K562 (cell line): Measurements from ENCODE around the gene FCHO2. TPM values are rescaled to one million over a fixed set of nuclear protein-coding genes. Genes with fewer than 3 reads are reported as not detected.

Experiments
- ATAC-seq: fragments of 200-7000 bp; cut with Tn5 transposase; 3 replicates; pipeline ENCODE4 v1.9.1; 2020; ENCODE audit warnings: moderate library complexity
- BruUV-seq: library from RNA; stranded (reverse); fragments of 400-500 nt; replicated peaks from 2 replicates; lab custom pipeline; 2021; lab: Mats Ljungman, UMichigan
- CTCF ChIA-PET: fragments of 300-600 bp; formaldehyde crosslinking; extraction: SDS; loops from one replicate; lab custom pipeline; 2021; ENCODE audit warnings: low intra/inter-chr PET ratio; lab: Yijun Ruan, JAX
- POLR2A ChIA-PET: fragments of 300-600, 350-650 bp; sonication (Branson Sonifier 250); formaldehyde crosslinking; extraction: SDS; loops from one replicate; lab custom pipeline; 2021; ENCODE audit warnings: antibody characterized with exemption, inconsistent platforms; lab: Yijun Ruan, JAX
- DNase-seq, 4 experiments: peaks; one replicate each; pipeline versions ENCODE4 v3.0.0 to v3.0.0-alpha.2; 2011 to 2018; ENCODE audit warnings: low spot score in 3 of 4, mixed read lengths in 3 of 4; ENCODE audit errors: extremely low read depth in 1 of 4
- FAIRE-seq: peaks from 2 replicates; lab custom pipeline; 2011; peaks lifted over from hg19 to GRCh38; lab: Jason Lieb, UNC
- H2AFZ ChIP-seq: 2 replicates; pipeline ENCODE4 v1.6.0; 2011; ENCODE audit warnings: low read depth, low read length, control low read depth, inconsistent platforms
- H3K27ac ChIP-seq: fragments of 200-600 bp; 3 replicates; pipeline ENCODE4 v1.8.0; 2011; ENCODE audit warnings: low read depth, mild to moderate bottlenecking, control low read depth, inconsistent platforms, low read length, moderate library complexity, mixed read lengths; ENCODE audit errors: extremely low read depth
- H3K27me3 ChIP-seq, 2 experiments: fragments of 300-600 bp in 1 of 2; 2 replicates in 1 of 2; 3 replicates in 1 of 2; pipeline versions ENCODE4 v1.6.0 to v1.8.0; 2011; ENCODE audit warnings: inconsistent platforms in 2 of 2, low read length in 2 of 2, mild to moderate bottlenecking in 1 of 2, mixed read lengths in 1 of 2, moderate library complexity in 1 of 2; ENCODE audit not compliant: control insufficient read depth in 2 of 2, insufficient read depth in 2 of 2
- H3K36me3 ChIP-seq: fragments of 300-600 bp; 3 replicates; pipeline ENCODE4 v1.8.0; 2011; ENCODE audit warnings: mild to moderate bottlenecking, low read length, inconsistent platforms; ENCODE audit not compliant: control insufficient read depth, insufficient read depth
- H3K4me1 ChIP-seq, 2 experiments: fragments of 200-600 bp in 1 of 2; replicated peaks in 1 of 2; 2 replicates in 1 of 2; 3 replicates in 1 of 2; pipeline versions ENCODE4 v1.5.1 to v1.8.0; 2011; ENCODE audit warnings: inconsistent platforms in 2 of 2, low read length in 2 of 2, mild to moderate bottlenecking in 1 of 2, mixed read lengths in 1 of 2, moderate library complexity in 1 of 2; ENCODE audit not compliant: control insufficient read depth in 2 of 2, insufficient read depth in 2 of 2
- H3K4me2 ChIP-seq: 2 replicates; pipeline ENCODE4 v1.6.1; 2011; ENCODE audit warnings: low read length, control low read depth, inconsistent platforms, mixed read lengths; ENCODE audit not compliant: insufficient read depth
- H3K4me3 ChIP-seq: fragments of 200-600 bp; sonication (generic), shearing (Covaris generic); 2 replicates; pipeline ENCODE4 v1.5.1; 2016; ENCODE audit warnings: control low read depth, inconsistent platforms
- H3K79me2 ChIP-seq: fragments of 200-600 bp; 3 replicates; pipeline ENCODE4 v1.8.0; 2011; ENCODE audit warnings: low read length, inconsistent platforms; ENCODE audit not compliant: control insufficient read depth, insufficient read depth
- H3K9ac ChIP-seq, 2 experiments: 2 replicates each; pipeline versions ENCODE4 v1.6.0 to v1.6.1; 2011; ENCODE audit warnings: low read depth in 2 of 2, low read length in 2 of 2, control low read depth in 1 of 2, inconsistent platforms in 1 of 2, mild to moderate bottlenecking in 1 of 2, mixed read lengths in 1 of 2; ENCODE audit not compliant: insufficient read depth in 1 of 2
- H3K9me1 ChIP-seq: one replicate; pipeline ENCODE4 v1.6.0; 2011; ENCODE audit warnings: inconsistent platforms, mild to moderate bottlenecking, low read length, moderate library complexity; ENCODE audit not compliant: control insufficient read depth, insufficient read depth
- H3K9me3 ChIP-seq: replicated peaks from 2 replicates; pipeline ENCODE4 v1.5.1; 2011; ENCODE audit warnings: low read depth, low read length, inconsistent platforms; ENCODE audit not compliant: control insufficient read depth, insufficient read depth
- H4K20me1 ChIP-seq: replicated peaks from 2 replicates; pipeline ENCODE4 v1.6.1; 2011; ENCODE audit warnings: low read length, inconsistent platforms, mixed read lengths; ENCODE audit not compliant: control insufficient read depth, insufficient read depth
- ESRRB ChIP-seq: fragments of 250-450 bp; sonication (Bioruptor Pico); IDR thresholded peaks from 2 replicates; pipeline ENCODE4 v1.5.0; 2020; ENCODE audit warnings: mild to moderate bottlenecking, moderate library complexity, borderline replicate concordance
- GABPA ChIP-seq: fragments of 200-800 bp; sonication (Bioruptor generic); conservative IDR thresholded peaks from 2 replicates; pipeline ENCODE4 v1.6.1; 2016; ENCODE audit warnings: low read depth, missing genetic modification characterization, missing compliant biosample characterization
- GTF2E2 ChIP-seq: fragments of 200-800 bp; sonication (Bioruptor generic); IDR thresholded peaks from 2 replicates; pipeline ENCODE4 v1.6.1; 2016; ENCODE audit warnings: missing genetic modification characterization, missing compliant biosample characterization
- GTF2F1 ChIP-seq: IDR thresholded peaks from 2 replicates; pipeline ENCODE4 v1.6.1; 2011; ENCODE audit warnings: low read depth, low read length, improper control_type of control experiment
- MCM7 ChIP-seq, 2 experiments: fragments of 450-650 bp; IDR thresholded peaks; 2 replicates each; pipeline ENCODE4 v1.6.1; 2016 to 2018
- SMARCB1 ChIP-seq: IDR thresholded peaks from 2 replicates; pipeline ENCODE4 v1.6.1; 2011; ENCODE audit warnings: improper control_type of control experiment, low read depth; ENCODE audit not compliant: insufficient read length
- SRSF3 ChIP-seq: fragments of 200-400 bp; formaldehyde crosslinking; IDR thresholded peaks from 2 replicates; pipeline ENCODE4 v1.6.1; 2016; ENCODE audit warnings: mild to moderate bottlenecking, low read length, moderate library complexity; ENCODE audit not compliant: insufficient read depth
- TBP ChIP-seq: optimal IDR thresholded peaks from 2 replicates; pipeline ENCODE3; 2011; ENCODE audit warnings: low read depth, low read length, improper control_type of control experiment
- ZNF586 ChIP-seq: fragments of 450-650 bp; formaldehyde crosslinking; conservative IDR thresholded peaks from 2 replicates; pipeline ENCODE4 v1.4.0; 2020; ENCODE audit warnings: mild to moderate bottlenecking, moderate library complexity
- ZSCAN32 ChIP-seq: fragments of 450-650 bp; formaldehyde crosslinking; IDR thresholded peaks from 2 replicates; pipeline ENCODE4 v1.4.0; 2020; ENCODE audit warnings: mild to moderate bottlenecking, moderate library complexity
- WGBS: fragments of 100-300 bp; shearing (Covaris generic); methylation state at CpG from one replicate; pipeline ENCODE4 v1.1.6; 2016; ENCODE audit warnings: low coverage, mixed read lengths; ENCODE audit not compliant: insufficient coverage; ENCODE audit errors: missing lambda C conversion rate; 5-methylcytosine and 5-hydroxymethylcytosine counted together
- in situ Hi-C: fragments of 300-500 bp; cut with MboI; formaldehyde crosslinking; loops from 4 replicates; pipeline ENCODE4 v1.15.0; 2018; ENCODE audit warnings: inconsistent platforms, mixed read lengths
- intact Hi-C: fragments of 100-400 bp; cut with micrococcal nuclease; formaldehyde crosslinking; loops from 2 replicates; pipeline ENCODE4 v1.14.2; 2022
- polyA plus RNA-seq, 8 experiments: library from polyadenylated mRNA; depleted of rRNA in 4 of 8; stranded (reverse) in 5 of 8; unstranded in 3 of 8; fragments of >200 nt; fragmentation: Nextera tagmentation in 2 of 8; fragmentation: Illumina TruSeq in 1 of 8; extraction: Ambion mirVana in 2 of 8; extraction: Trizol in 1 of 8; gene quantifications; 2 replicates each; pipeline versions ENCODE4 v1.2.1 to v1.2.3, GENCODE V29; 2011 to 2014; ENCODE audit warnings: inconsistent platforms in 1 of 8, missing spikeins in 1 of 8
- total RNA-seq, 7 experiments: library from RNA; depleted of rRNA in 6 of 7; stranded (reverse); fragments of >200 nt in 6 of 7; fragmentation: Illumina TruSeq in 2 of 7; extraction: Trizol in 2 of 7; gene quantifications; 2 replicates each; pipeline versions ENCODE4 v1.2.1 to v1.2.3, GENCODE V29; 2011 to 2021; ENCODE audit warnings: low replicate concordance in 1 of 7
- TF ChIP-seq, protein P1 (sequence below): fragments of 200-800 bp; sonication (Bioruptor generic); IDR thresholded peaks from 2 replicates; pipeline ENCODE4 v1.6.1; 2017; ENCODE audit warnings: missing genetic modification characterization, missing compliant biosample characterization
- TF ChIP-seq, protein P2 (sequence below): fragments of 250-450 bp; sonication (Bioruptor Pico); IDR thresholded peaks from 2 replicates; pipeline ENCODE4 v1.4.0; 2020
- TF ChIP-seq, protein P3 (sequence below): sonication (generic); IDR thresholded peaks from 2 replicates; pipeline ENCODE4 v1.6.1; 2016

The FCHO2 gene
- total and polyA plus RNA-seq, 9 of the 15 experiments (the other 6 are each of a cell fraction or from before 2014, with no cell fraction given) = 4.4 to 13.4 (median 8.3) TPM

DNA sequence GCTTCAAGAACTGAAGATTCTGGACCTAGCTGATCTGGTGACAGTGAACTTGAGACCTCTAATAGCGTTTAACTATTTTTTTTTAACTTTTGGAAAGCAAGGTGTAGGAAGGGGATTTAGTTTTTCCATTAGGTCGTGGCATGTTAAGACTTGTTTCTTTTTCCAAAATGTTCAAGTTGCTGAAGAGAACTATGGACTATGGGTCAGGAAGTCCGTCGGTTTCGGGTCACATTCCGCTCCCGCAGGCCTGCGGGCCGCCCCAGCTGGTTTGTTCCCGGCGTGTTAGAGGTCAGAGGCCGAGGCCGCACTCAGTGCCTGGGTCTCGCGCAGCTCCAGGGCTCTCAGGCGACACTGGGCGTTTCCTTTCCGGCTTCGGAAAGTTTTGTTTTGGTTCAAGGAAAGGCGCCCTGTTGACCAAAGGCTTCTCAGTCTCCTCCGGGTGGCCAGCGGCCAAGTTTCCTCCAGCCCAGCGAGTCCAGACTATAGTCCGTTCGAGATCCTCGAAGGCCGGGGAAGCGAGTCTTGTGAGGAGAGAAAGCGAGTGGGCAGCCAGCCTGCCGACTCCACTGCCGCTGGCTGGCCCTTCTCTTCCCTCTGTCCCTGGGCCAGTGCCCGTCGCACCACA lies 586 bp upstream of the FCHO2 start:
- ChIA-PET CTCF (no interaction called here), POLR2A (interaction anchor here (0.6 to 1.3 kb wide), 4 partner anchors 52 to 847 kb away, joined by 3 to 4 read pairs (median 4); partner anchors contain the start of gene TNPO1)
- intact Hi-C loops = no loop called here
- in situ Hi-C loops = no loop called here
- BruUV-seq = TSS peak; percentile 95
- Histone ChIP-seq H3K4me3 (peak overlapping the region; percentile 77), H3K4me2 (peak overlapping the region; percentile 95), H3K4me1 (peaks cover 19 to 28% of the 10 kb centered on the region in 2 experiments), H3K9me1 (no peaks in the 10 kb centered on the region), H3K27me3 (no peaks in the 10 kb centered on the region), H3K9ac (peak overlapping the region; percentile 94), H3K27ac (peak overlapping the region; percentile 96), H4K20me1 (no peaks in the 10 kb centered on the region), H3K79me2 (peaks cover 62% of the 10 kb centered on the region), H3K9me3 (no peaks in the 10 kb centered on the region), H2AFZ (peak overlapping the region; percentile 94), H3K36me3 (peaks cover 4% of the 10 kb centered on the region; the same call in 1 of the 3 replicates)
- DNase-seq (peak; percentile 45 to 85 (median 58)), ATAC-seq (peak; percentile 70), FAIRE-seq (no peak)
- 0% methylated on average over 25 of the region's 33 CpGs for WGBS
- no peak for TF ChIP-seq TBP
- no peak for TF ChIP-seq MCM7 (IDR thresholded peaks at IDR 0.05)
- no peak for TF ChIP-seq SMARCB1
- TF ChIP-seq GTF2F1 = no peak
- no peak for TF ChIP-seq ZSCAN32 (CRISPR knock-in tag)
- no peak for TF ChIP-seq ZNF586 (CRISPR knock-in tag)
- no peak for TF ChIP-seq SRSF3
- TF ChIP-seq, protein P1, sequence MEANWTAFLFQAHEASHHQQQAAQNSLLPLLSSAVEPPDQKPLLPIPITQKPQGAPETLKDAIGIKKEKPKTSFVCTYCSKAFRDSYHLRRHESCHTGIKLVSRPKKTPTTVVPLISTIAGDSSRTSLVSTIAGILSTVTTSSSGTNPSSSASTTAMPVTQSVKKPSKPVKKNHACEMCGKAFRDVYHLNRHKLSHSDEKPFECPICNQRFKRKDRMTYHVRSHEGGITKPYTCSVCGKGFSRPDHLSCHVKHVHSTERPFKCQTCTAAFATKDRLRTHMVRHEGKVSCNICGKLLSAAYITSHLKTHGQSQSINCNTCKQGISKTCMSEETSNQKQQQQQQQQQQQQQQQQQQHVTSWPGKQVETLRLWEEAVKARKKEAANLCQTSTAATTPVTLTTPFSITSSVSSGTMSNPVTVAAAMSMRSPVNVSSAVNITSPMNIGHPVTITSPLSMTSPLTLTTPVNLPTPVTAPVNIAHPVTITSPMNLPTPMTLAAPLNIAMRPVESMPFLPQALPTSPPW = no peak
- TF ChIP-seq, protein P2, sequence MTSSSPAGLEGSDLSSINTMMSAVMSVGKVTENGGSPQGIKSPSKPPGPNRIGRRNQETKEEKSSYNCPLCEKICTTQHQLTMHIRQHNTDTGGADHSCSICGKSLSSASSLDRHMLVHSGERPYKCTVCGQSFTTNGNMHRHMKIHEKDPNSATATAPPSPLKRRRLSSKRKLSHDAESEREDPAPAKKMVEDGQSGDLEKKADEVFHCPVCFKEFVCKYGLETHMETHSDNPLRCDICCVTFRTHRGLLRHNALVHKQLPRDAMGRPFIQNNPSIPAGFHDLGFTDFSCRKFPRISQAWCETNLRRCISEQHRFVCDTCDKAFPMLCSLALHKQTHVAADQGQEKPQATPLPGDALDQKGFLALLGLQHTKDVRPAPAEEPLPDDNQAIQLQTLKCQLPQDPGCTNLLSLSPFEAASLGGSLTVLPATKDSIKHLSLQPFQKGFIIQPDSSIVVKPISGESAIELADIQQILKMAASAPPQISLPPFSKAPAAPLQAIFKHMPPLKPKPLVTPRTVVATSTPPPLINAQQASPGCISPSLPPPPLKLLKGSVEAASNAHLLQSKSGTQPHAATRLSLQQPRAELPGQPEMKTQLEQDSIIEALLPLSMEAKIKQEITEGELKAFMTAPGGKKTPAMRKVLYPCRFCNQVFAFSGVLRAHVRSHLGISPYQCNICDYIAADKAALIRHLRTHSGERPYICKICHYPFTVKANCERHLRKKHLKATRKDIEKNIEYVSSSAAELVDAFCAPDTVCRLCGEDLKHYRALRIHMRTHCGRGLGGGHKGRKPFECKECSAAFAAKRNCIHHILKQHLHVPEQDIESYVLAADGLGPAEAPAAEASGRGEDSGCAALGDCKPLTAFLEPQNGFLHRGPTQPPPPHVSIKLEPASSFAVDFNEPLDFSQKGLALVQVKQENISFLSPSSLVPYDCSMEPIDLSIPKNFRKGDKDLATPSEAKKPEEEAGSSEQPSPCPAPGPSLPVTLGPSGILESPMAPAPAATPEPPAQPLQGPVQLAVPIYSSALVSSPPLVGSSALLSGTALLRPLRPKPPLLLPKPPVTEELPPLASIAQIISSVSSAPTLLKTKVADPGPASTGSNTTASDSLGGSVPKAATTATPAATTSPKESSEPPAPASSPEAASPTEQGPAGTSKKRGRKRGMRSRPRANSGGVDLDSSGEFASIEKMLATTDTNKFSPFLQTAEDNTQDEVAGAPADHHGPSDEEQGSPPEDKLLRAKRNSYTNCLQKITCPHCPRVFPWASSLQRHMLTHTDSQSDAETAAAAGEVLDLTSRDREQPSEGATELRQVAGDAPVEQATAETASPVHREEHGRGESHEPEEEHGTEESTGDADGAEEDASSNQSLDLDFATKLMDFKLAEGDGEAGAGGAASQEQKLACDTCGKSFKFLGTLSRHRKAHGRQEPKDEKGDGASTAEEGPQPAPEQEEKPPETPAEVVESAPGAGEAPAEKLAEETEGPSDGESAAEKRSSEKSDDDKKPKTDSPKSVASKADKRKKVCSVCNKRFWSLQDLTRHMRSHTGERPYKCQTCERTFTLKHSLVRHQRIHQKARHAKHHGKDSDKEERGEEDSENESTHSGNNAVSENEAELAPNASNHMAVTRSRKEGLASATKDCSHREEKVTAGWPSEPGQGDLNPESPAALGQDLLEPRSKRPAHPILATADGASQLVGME (CRISPR knock-in tag) = no peak
- TF ChIP-seq, protein P3, sequence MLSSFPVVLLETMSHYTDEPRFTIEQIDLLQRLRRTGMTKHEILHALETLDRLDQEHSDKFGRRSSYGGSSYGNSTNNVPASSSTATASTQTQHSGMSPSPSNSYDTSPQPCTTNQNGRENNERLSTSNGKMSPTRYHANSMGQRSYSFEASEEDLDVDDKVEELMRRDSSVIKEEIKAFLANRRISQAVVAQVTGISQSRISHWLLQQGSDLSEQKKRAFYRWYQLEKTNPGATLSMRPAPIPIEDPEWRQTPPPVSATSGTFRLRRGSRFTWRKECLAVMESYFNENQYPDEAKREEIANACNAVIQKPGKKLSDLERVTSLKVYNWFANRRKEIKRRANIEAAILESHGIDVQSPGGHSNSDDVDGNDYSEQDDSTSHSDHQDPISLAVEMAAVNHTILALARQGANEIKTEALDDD = no peak
- no peak for TF ChIP-seq ESRRB
- no peak for TF ChIP-seq GABPA (tag)
- no peak for TF ChIP-seq GTF2E2 (tag)
